Mesendoderm (in vitro differentiated cells): ENCODE measurements around the gene RNF168.
"Not testable (repeated sequence)": the region's sequence is repeated elsewhere in the genome, so short reads cannot be mapped to it uniquely, and the experiment has no call there.

Source experiments
- DNase-seq: peaks from one replicate; pipeline ENCODE4 v3.0.0; 2013
- H2AK5ac ChIP-seq: 2 replicates; pipeline ENCODE4 v1.6.1; 2013; ENCODE audit warnings: low read length, inconsistent platforms
- H2BK120ac ChIP-seq: 2 replicates; pipeline ENCODE4 v1.6.1; 2013; ENCODE audit warnings: low read depth, mild to moderate bottlenecking, low read length, moderate library complexity, mixed read lengths
- H2BK15ac ChIP-seq: replicated peaks from 2 replicates; pipeline ENCODE4 v1.6.1; 2013; ENCODE audit warnings: low read depth, mild to moderate bottlenecking, moderate library complexity
- H2BK5ac ChIP-seq: 2 replicates; pipeline ENCODE4 v1.6.1; 2013; ENCODE audit warnings: low read length, inconsistent platforms
- H3K18ac ChIP-seq: 2 replicates; pipeline ENCODE4 v1.6.1; 2013; ENCODE audit warnings: mild to moderate bottlenecking, low read length, mixed read lengths
- H3K23ac ChIP-seq: one replicate; pipeline ENCODE4 v1.6.1; 2013; ENCODE audit warnings: low read length
- H3K27ac ChIP-seq: 2 replicates; pipeline ENCODE4 v1.5.1; 2013; ENCODE audit warnings: low read depth, mild to moderate bottlenecking, inconsistent platforms, low read length, moderate library complexity
- H3K27me3 ChIP-seq: 2 replicates; pipeline ENCODE4 v1.6.1; 2013; ENCODE audit warnings: low read length, control low read depth, mild to moderate bottlenecking, inconsistent platforms; ENCODE audit not compliant: insufficient read depth, poor library complexity
- H3K36me3 ChIP-seq: 2 replicates; pipeline ENCODE4 v1.6.1; 2013; ENCODE audit warnings: low read length, inconsistent platforms; ENCODE audit not compliant: control insufficient read depth, insufficient read depth
- H3K4ac ChIP-seq: one replicate; pipeline ENCODE4 v1.6.1; 2013; ENCODE audit warnings: low read depth, mild to moderate bottlenecking, low read length, moderate library complexity
- H3K4me1 ChIP-seq: 2 replicates; pipeline ENCODE4 v1.6.1; 2013; ENCODE audit warnings: low read depth, low read length, inconsistent platforms; ENCODE audit not compliant: control insufficient read depth
- H3K4me2 ChIP-seq: 2 replicates; pipeline ENCODE4 v1.6.1; 2013; ENCODE audit warnings: low read length
- H3K4me3 ChIP-seq: 2 replicates; pipeline ENCODE4 v1.5.1; 2013; ENCODE audit warnings: mild to moderate bottlenecking, low read length
- H3K56ac ChIP-seq: one replicate; pipeline ENCODE4 v1.6.1; 2013; ENCODE audit warnings: low read length
- H3K79me1 ChIP-seq: 2 replicates; pipeline ENCODE4 v1.6.1; 2013; ENCODE audit warnings: low read length, inconsistent platforms
- H3K79me2 ChIP-seq: 2 replicates; pipeline ENCODE4 v1.6.1; 2013; ENCODE audit warnings: mild to moderate bottlenecking, low read length; ENCODE audit not compliant: control insufficient read depth, insufficient read depth
- H3K9ac ChIP-seq: 2 replicates; pipeline ENCODE4 v1.6.1; 2013; ENCODE audit warnings: low read length, inconsistent platforms
- H4K5ac ChIP-seq: one replicate; pipeline ENCODE4 v1.6.1; 2013; ENCODE audit warnings: low read length
- H4K8ac ChIP-seq: one replicate; pipeline ENCODE4 v1.6.1; 2013; ENCODE audit warnings: low read depth, mild to moderate bottlenecking, control low read depth, low read length, moderate library complexity
- WGBS: extraction: QIAGEN DNeasy Blood & Tissue Kit; methylation state at CpG from one replicate; pipeline ENCODE4 v1.1.7; 2013; ENCODE audit warnings: low lambda C conversion rate, missing lambda C conversion rate; ENCODE audit not compliant: insufficient coverage; ENCODE audit errors: extremely low coverage; 5-methylcytosine and 5-hydroxymethylcytosine counted together

The RNF168 gene

GRCh38 chr3:196428041-196428440, 75.5 kb downstream of the RNF168 start:
- Histone ChIP-seq H2AK5ac (no peak overlapping the region), H3K23ac (no peak overlapping the region), H2BK15ac (no peak overlapping the region), H2BK120ac (no peak overlapping the region), H3K9ac (no peak overlapping the region), H3K4me2 (no peak overlapping the region), H3K56ac (no peak overlapping the region), H3K27me3 (no peaks in the 10 kb centered on the region), H2BK5ac (no peak overlapping the region), H3K36me3 (no peaks in the 10 kb centered on the region), H4K8ac (no peak overlapping the region), H3K4ac (no peak overlapping the region), H3K27ac (no peak overlapping the region), H3K4me1 (no peaks in the 10 kb centered on the region), H3K4me3 (no peak overlapping the region), H3K18ac (no peak overlapping the region), H3K79me1 (peaks cover 15% of the 10 kb centered on the region), H4K5ac (no peak overlapping the region), H3K79me2 (peaks cover 70% of the 10 kb centered on the region)
- WGBS, result no CpG with 5 or more reads among the region's 6 CpGs
- DNase-seq, result no peak

- H3K36me3 ChIP-seq, H3K4me2 ChIP-seq, H3K18ac ChIP-seq, H3K23ac ChIP-seq, H3K4me3 ChIP-seq, H3K56ac ChIP-seq, H3K4me1 ChIP-seq, H2BK120ac ChIP-seq, H4K5ac ChIP-seq, H2BK5ac ChIP-seq, H3K27ac ChIP-seq, H4K8ac ChIP-seq, H3K9ac ChIP-seq, H2AK5ac ChIP-seq, H2BK15ac ChIP-seq, H3K4ac ChIP-seq, H3K27me3 ChIP-seq: not testable (repeated sequence)
- peak; percentile 49 for DNase-seq
- Histone ChIP-seq H3K79me2 (peaks cover 74% of the 10 kb centered on the region), H3K79me1 (peaks cover 23% of the 10 kb centered on the region)
- no CpG with 5 or more reads among the region's 6 CpGs for WGBS
Measured at GRCh38 chr3:196424421-196424820, 79.1 kb downstream of the RNF168 start.

GRCh38 chr3:196423044-196423781, 80.4 kb downstream of the RNF168 start:
- peaks cover 77% of the 10 kb centered on the region for H3K79me2 ChIP-seq
- H3K27me3 ChIP-seq, result no peaks in the 10 kb centered on the region
- no peak for DNase-seq
- H3K4me1 ChIP-seq, result peaks cover 3% of the 10 kb centered on the region
- H3K18ac ChIP-seq, result no peak overlapping the region
- no peak overlapping the region for H3K4me3 ChIP-seq
- no peak overlapping the region for H2BK5ac ChIP-seq
- H3K27ac ChIP-seq, result no peak overlapping the region
- H2AK5ac ChIP-seq, result no peak overlapping the region
- H3K4ac ChIP-seq, result no peak overlapping the region
- WGBS, result no CpG with 5 or more reads among the region's 10 CpGs
- no peak overlapping the region for H2BK120ac ChIP-seq
- no peak overlapping the region for H4K5ac ChIP-seq
- no peak overlapping the region for H2BK15ac ChIP-seq
- no peak overlapping the region for H3K9ac ChIP-seq
- H3K23ac ChIP-seq, result no peak overlapping the region
- H3K79me1 ChIP-seq, result peaks cover 24% of the 10 kb centered on the region
- H3K4me2 ChIP-seq, result no peak overlapping the region
- no peak overlapping the region for H4K8ac ChIP-seq
- no peaks in the 10 kb centered on the region for H3K36me3 ChIP-seq
- no peak overlapping the region for H3K56ac ChIP-seq

GRCh38 chr3:196421668-196422067, 81.9 kb downstream of the RNF168 start:
- H3K23ac ChIP-seq, H3K27me3 ChIP-seq, DNase-seq, H3K4ac ChIP-seq, H4K5ac ChIP-seq, H3K9ac ChIP-seq, H2BK5ac ChIP-seq, H3K4me2 ChIP-seq, H2AK5ac ChIP-seq, H3K18ac ChIP-seq, H4K8ac ChIP-seq, H3K27ac ChIP-seq, H3K36me3 ChIP-seq, H2BK120ac ChIP-seq, H3K4me1 ChIP-seq, H3K56ac ChIP-seq, H3K4me3 ChIP-seq, H2BK15ac ChIP-seq: not testable (repeated sequence)
- Histone ChIP-seq H3K79me1 (peaks cover 22% of the 10 kb centered on the region), H3K79me2 (peaks cover 70% of the 10 kb centered on the region)
- no CpG with 5 or more reads among the region's 5 CpGs for WGBS

GRCh38 chr3:196419386-196419785, 84.2 kb downstream of the RNF168 start:
- no peaks in the 10 kb centered on the region for H3K27me3 ChIP-seq
- H3K27ac ChIP-seq, result no peak overlapping the region
- H3K56ac ChIP-seq, result no peak overlapping the region
- DNase-seq, result no peak
- H2BK120ac ChIP-seq, result no peak overlapping the region
- no peak overlapping the region for H2BK5ac ChIP-seq
- no peak overlapping the region for H2AK5ac ChIP-seq
- H3K9ac ChIP-seq, result no peak overlapping the region
- H3K18ac ChIP-seq, result no peak overlapping the region
- H4K8ac ChIP-seq, result no peak overlapping the region
- no peak overlapping the region for H3K4me2 ChIP-seq
- H3K4me3 ChIP-seq, result no peak overlapping the region
- peaks cover 3% of the 10 kb centered on the region for H3K4me1 ChIP-seq
- no peak overlapping the region for H3K23ac ChIP-seq
- no peak overlapping the region for H4K5ac ChIP-seq
- peaks cover 20% of the 10 kb centered on the region for H3K79me1 ChIP-seq
- no CpG with 5 or more reads among the region's 6 CpGs for WGBS
- H2BK15ac ChIP-seq, result no peak overlapping the region
- peaks cover 65% of the 10 kb centered on the region for H3K79me2 ChIP-seq
- H3K36me3 ChIP-seq, result no peaks in the 10 kb centered on the region
- H3K4ac ChIP-seq, result no peak overlapping the region
